Measurements from ENCODE around the gene COL4A2. TPM values are rescaled to one million over a fixed set of nuclear protein-coding genes. Genes with fewer than 3 reads are reported as not detected.

The COL4A2 gene
- total RNA-seq, 4 donors from 2014 or later = 56.6 to 139 (median 89.1) TPM

- TF ChIP-seq CTCF (IDR thresholded peaks at IDR 0.05) (no peak), POLR2A (IDR thresholded peaks at IDR 0.05) (no peak)
Measured at GRCh38 chr13:110557610-110558305, 250.7 kb downstream of the COL4A2 start.

GRCh38 chr13:110559429-110559943, 252.4 kb downstream of the COL4A2 start:
- no peaks in the 10 kb centered on the region for H3K9me3 ChIP-seq
- H3K27ac ChIP-seq = peak overlapping the region; percentile 80 to 95 (median 88)
- DNase-seq = peak in 2 of 3 donors; percentile 72 to 75
- peak overlapping the region; percentile 12 to 81 (median 66) for H3K4me3 ChIP-seq
- H3K4me1 ChIP-seq = peaks cover 0 to 52% (median 7%) of the 10 kb centered on the region in 4 donors
- H3K36me3 ChIP-seq = peaks cover 0 to 8% (median 0%) of the 10 kb centered on the region in 3 donors
- peak in 2 of 6 experiments; percentile 7 to 28 for TF ChIP-seq CTCF (IDR thresholded peaks at IDR 0.05)
- peak; percentile 23 to 38 for TF ChIP-seq POLR2A (IDR thresholded peaks at IDR 0.05)
- no peaks in the 10 kb centered on the region for H3K27me3 ChIP-seq

More at GRCh38 chr13:110557610-110558305, 250.7 kb downstream of the COL4A2 start:
- H3K4me3 ChIP-seq = no peak overlapping the region
- peaks cover 0 to 8% (median 0%) of the 10 kb centered on the region in 3 donors for H3K36me3 ChIP-seq
- no peaks in the 10 kb centered on the region for H3K9me3 ChIP-seq
- peak overlapping the region in 1 of 4 donors; percentile 13 for H3K27ac ChIP-seq
- peak in 1 of 3 donors; percentile 46 for DNase-seq
- H3K4me1 ChIP-seq = peaks cover 0 to 47% (median 5%) of the 10 kb centered on the region in 4 donors
- no peaks in the 10 kb centered on the region for H3K27me3 ChIP-seq

- no peak for DNase-seq
- Histone ChIP-seq H3K27ac (peak overlapping the region; percentile 80 to 95 (median 88)), H3K4me1 (peaks cover 0 to 52% (median 7%) of the 10 kb centered on the region in 4 donors), H3K9me3 (no peaks in the 10 kb centered on the region), H3K4me3 (peak overlapping the region; percentile 52 to 81 (median 66)), H3K36me3 (peaks cover 0 to 8% (median 0%) of the 10 kb centered on the region in 3 donors), H3K27me3 (no peaks in the 10 kb centered on the region)
- TF ChIP-seq POLR2A (IDR thresholded peaks at IDR 0.05) (peak; percentile 5 to 29), CTCF (IDR thresholded peaks at IDR 0.05) (no peak)
Measured at GRCh38 chr13:110559986-110560385, 252.9 kb downstream of the COL4A2 start.

- H3K4me3 ChIP-seq = peak overlapping the region; percentile 52 to 81 (median 66)
- H3K27ac ChIP-seq = peak overlapping the region; percentile 80 to 95 (median 88)
- no peaks in the 10 kb centered on the region for H3K27me3 ChIP-seq
- peak in 1 of 2 donors; percentile 33 for TF ChIP-seq POLR2A (IDR thresholded peaks at IDR 0.05)
- TF ChIP-seq CTCF (IDR thresholded peaks at IDR 0.05) = no peak
- peaks cover 0 to 8% (median 0%) of the 10 kb centered on the region in 3 donors for H3K36me3 ChIP-seq
- DNase-seq = no peak
- H3K4me1 ChIP-seq = peaks cover 0 to 48% (median 7%) of the 10 kb centered on the region in 4 donors
- H3K9me3 ChIP-seq = no peaks in the 10 kb centered on the region
Measured at GRCh38 chr13:110560601-110561343, 253.7 kb downstream of the COL4A2 start.

- peak; percentile 81 to 95 (median 93) for DNase-seq
- Histone ChIP-seq H3K36me3 (peaks cover 0 to 8% (median 0%) of the 10 kb centered on the region in 3 donors), H3K4me1 (peaks cover 0 to 41% (median 4%) of the 10 kb centered on the region in 4 donors), H3K9me3 (no peaks in the 10 kb centered on the region), H3K27ac (peak within 1 kb of the TSS; percentile 80 to 95 (median 88)), H3K27me3 (no peaks in the 10 kb centered on the region), H3K4me3 (peak within 1 kb of the TSS; percentile 52 to 81 (median 66))
- TF ChIP-seq CTCF (IDR thresholded peaks at IDR 0.05) (no peak), POLR2A (IDR thresholded peaks at IDR 0.05) (peak; percentile 80 to 87)
Measured at GRCh38 chr13:110561344-110562035, 254.4 kb downstream of the COL4A2 start, which contains the start of gene RAB20. RAB20 (minus strand) TSS chr13:110561722; CDS start chr13:110561519, 203 bp downstream.
